ENCODE measurements around the gene PRDM16.

GRCh38 chr1:3159996-3160395, 91.0 kb downstream of the PRDM16 start:
- no peak for TF ChIP-seq CTCF (conservative IDR thresholded peaks at IDR 0.05)
- TF ChIP-seq ZFX (IDR thresholded peaks at IDR 0.05): no peak

All from C4-2B (cell line).